Measurements from ENCODE around the gene CTSZ. TPM values are rescaled to one million over a fixed set of nuclear protein-coding genes. Genes with fewer than 3 reads are reported as not detected.
"Not testable (repeated sequence)": the region's sequence is repeated elsewhere in the genome, so short reads cannot be mapped to it uniquely, and the experiment has no call there.

CTSZ gene
- total and polyA plus RNA-seq, 11 donors, result 92.2 to 482 (median 130) TPM

GRCh38 chr20:59042151-59042795, 35.2 kb upstream of the CTSZ start, which contains the start of gene PRELID3B:
Gene PRELID3B (minus strand): TSS chr20:59042786. CDS start chr20:59042730, 56 bp downstream.
- DNase-seq, result peak in 3 of 5 donors; percentile 28 to 54 (median 44)
- Histone ChIP-seq H3K27me3 (no peaks in the 10 kb centered on the region), H3K36me3 (peaks cover 0 to 20% (median 12%) of the 10 kb centered on the region in 9 donors), H3K27ac (peak within 1 kb of the TSS; percentile 68 to 92 (median 86)), H3K9me3 (no peaks in the 10 kb centered on the region), H3K4me3 (peak within 1 kb of the TSS; percentile 60 to 97 (median 76)), H3K4me1 (peaks cover 9 to 43% (median 28%) of the 10 kb centered on the region in 12 donors)
- WGBS, 4 donors, result 4 to 8% (median 5%) methylated on average over 9 to 50 of the region's 50 CpGs
- peak in 3 of 4 donors; percentile 36 to 56 (median 40) for ATAC-seq
- TF ChIP-seq CTCF (IDR thresholded peaks at IDR 0.05), result no peak
- TF ChIP-seq POLR2A (IDR thresholded peaks at IDR 0.05), result no peak
- intact Hi-C loops (cut with DNase I), result loop anchor here in 5 of 10 donors (5.0 to 10.0 kb wide), 3 partner anchors 150 to 167 kb away; no protein-coding TSS in a partner anchor

- H3K9me3 ChIP-seq, ATAC-seq, DNase-seq, H3K27me3 ChIP-seq: not testable (repeated sequence)
- Histone ChIP-seq H3K4me1 (peaks cover 9 to 43% (median 28%) of the 10 kb centered on the region in 12 donors), H3K27ac (peak overlapping the region in 5 of 12 donors; percentile 84 to 92 (median 87)), H3K36me3 (peaks cover 0 to 28% (median 20%) of the 10 kb centered on the region in 9 donors), H3K4me3 (peak overlapping the region in 11 of 12 donors; percentile 66 to 97 (median 78))
- intact Hi-C loops (cut with DNase I), result loop anchor here in 5 of 10 donors (5.0 to 10.0 kb wide), 3 partner anchors 149 to 167 kb away; no protein-coding TSS in a partner anchor
- 89 to 97% (median 91%) methylated on average over 16 of the region's 16 CpGs for WGBS, 4 donors
These were observed 34.4 kb upstream of the CTSZ start for GRCh38 chr20:59041487-59041886.

- no peak overlapping the region for H3K27ac ChIP-seq
- H3K36me3 ChIP-seq, result peaks cover 0 to 36% (median 28%) of the 10 kb centered on the region in 9 donors
- H3K27me3 ChIP-seq, result no peaks in the 10 kb centered on the region
- H3K4me1 ChIP-seq, result peaks cover 9 to 43% (median 28%) of the 10 kb centered on the region in 12 donors
- H3K9me3 ChIP-seq, result no peaks in the 10 kb centered on the region
- intact Hi-C loops (cut with DNase I), result loop anchor here in 5 of 10 donors (5.0 to 10.0 kb wide), 3 partner anchors 148 to 166 kb away; no protein-coding TSS in a partner anchor
- TF ChIP-seq CTCF (IDR thresholded peaks at IDR 0.05), result no peak
- no peak for TF ChIP-seq POLR2A (IDR thresholded peaks at IDR 0.05)
- 82 to 87% (median 85%) methylated on average over 5 of the region's 5 CpGs for WGBS, 4 donors
- no peak overlapping the region for H3K4me3 ChIP-seq
- no peak for DNase-seq
- no peak for ATAC-seq
These were observed 33.6 kb upstream of the CTSZ start for GRCh38 chr20:59040667-59041066.

- Histone ChIP-seq H3K9me3 (no peaks in the 10 kb centered on the region), H3K4me1 (peaks cover 9 to 43% (median 28%) of the 10 kb centered on the region in 12 donors), H3K4me3 (no peak overlapping the region), H3K36me3 (peaks cover 0 to 50% (median 42%) of the 10 kb centered on the region in 9 donors), H3K27ac (no peak overlapping the region), H3K27me3 (no peaks in the 10 kb centered on the region)
- intact Hi-C loops (cut with DNase I), result loop anchor here in 1 of 10 donors (10.0 kb wide), 1 partner anchor 54 kb away; the partner anchor contains the start of gene NELFCD
- DNase-seq, result no peak
- TF ChIP-seq POLR2A (IDR thresholded peaks at IDR 0.05), result no peak
- no peak for TF ChIP-seq CTCF (IDR thresholded peaks at IDR 0.05)
- ATAC-seq, result no peak
- 63 to 86% (median 69%) methylated on average over 1 of the region's 1 CpG for WGBS, 4 donors
These were observed 32.2 kb upstream of the CTSZ start for GRCh38 chr20:59039233-59039632.

Data from heart left ventricle (tissue), 16 donors.